Lung (tissue), 12 donors: ENCODE data around the gene INHBE. TPM values are rescaled to one million over a fixed set of nuclear protein-coding genes. Genes with fewer than 3 reads are reported as not detected.
A peak's percentile ranks its signal among the peaks of the same experiment; 100 is the strongest.

Experiments used
- ATAC-seq: fragments of 200-7000 bp; cut with Tn5 transposase; one replicate; pipeline ENCODE4 v1.9.1; 2020; ENCODE audit warnings: moderate number of reproducible peaks; ENCODE audit not compliant: insufficient read depth, low FRiP score
- DNase-seq, 3 donors: peaks; one replicate each; pipeline ENCODE4 v3.0.0-alpha.2; 2013 to 2017
- H3K27ac ChIP-seq, 2 donors: one replicate each; pipeline ENCODE4 v1.5.1; 2013; ENCODE audit warnings: mild to moderate bottlenecking in 2 of 2, moderate library complexity in 2 of 2, control low read depth in 1 of 2, inconsistent platforms in 1 of 2, low read depth in 1 of 2, low read length in 1 of 2
- H3K27me3 ChIP-seq, 3 donors: one replicate each; pipeline ENCODE4 v1.5.1; 2013; ENCODE audit warnings: low read length in 2 of 3; ENCODE audit not compliant: control insufficient read depth in 3 of 3, insufficient read depth in 3 of 3
- H3K36me3 ChIP-seq, 4 donors: one replicate each; pipeline ENCODE4 v1.5.1; 2013; ENCODE audit warnings: low read length in 4 of 4, mild to moderate bottlenecking in 1 of 4, moderate library complexity in 1 of 4; ENCODE audit not compliant: control insufficient read depth in 4 of 4, insufficient read depth in 4 of 4
- H3K4me1 ChIP-seq, 5 donors: one replicate each; pipeline ENCODE4 v1.5.1; 2013; ENCODE audit warnings: low read length in 5 of 5, mild to moderate bottlenecking in 2 of 5, moderate library complexity in 1 of 5; ENCODE audit not compliant: control insufficient read depth in 5 of 5, insufficient read depth in 5 of 5
- H3K4me3 ChIP-seq: one replicate; pipeline ENCODE4 v1.5.1; 2013; ENCODE audit warnings: mild to moderate bottlenecking, control low read depth, moderate library complexity
- H3K9ac ChIP-seq, 2 donors: one replicate each; pipeline ENCODE4 v1.5.1; 2013; ENCODE audit warnings: low read length in 2 of 2, control low read depth in 1 of 2; ENCODE audit not compliant: insufficient read depth in 1 of 2
- H3K9me3 ChIP-seq, 4 donors: one replicate each; pipeline ENCODE4 v1.5.1; 2013; ENCODE audit warnings: low read length in 3 of 4, mild to moderate bottlenecking in 1 of 4, moderate library complexity in 1 of 4; ENCODE audit not compliant: control insufficient read depth in 4 of 4, insufficient read depth in 3 of 4
- CTCF ChIP-seq: IDR thresholded peaks from 2 replicates; pipeline ENCODE4 v1.5.1; 2012; ENCODE audit warnings: mild to moderate bottlenecking; ENCODE audit errors: control extremely low read depth, extremely low read depth
- WGBS, 2 donors: extraction: QIAGEN DNeasy Blood & Tissue Kit; methylation state at CpG; one replicate each; pipeline ENCODE4 v1.1.7; 2013; 5-methylcytosine and 5-hydroxymethylcytosine counted together
- polyA plus RNA-seq, 2 donors: library from polyadenylated mRNA; stranded (reverse); fragments of 200-250 nt; gene quantifications; one replicate each; pipeline ENCODE4 v1.2.1, GENCODE V29; 2013
- total RNA-seq, 2 donors: library from RNA; depleted of rRNA in 1 of 2; stranded (reverse); fragments of >200 nt in 1 of 2; gene quantifications; one replicate each; pipeline ENCODE4 v1.2.1, GENCODE V29; 2014 to 2021
- donor health status: control.
- donor health status: control.
- donor health status: Bipolar disorder and iron deficiency.
- donor health status: healthy.
- donor health status: DM: yes; HTN: yes; CAD: no.

INHBE gene
- total and polyA plus RNA-seq, 4 donors, result 0.12 TPM; not detected in 3

DNA sequence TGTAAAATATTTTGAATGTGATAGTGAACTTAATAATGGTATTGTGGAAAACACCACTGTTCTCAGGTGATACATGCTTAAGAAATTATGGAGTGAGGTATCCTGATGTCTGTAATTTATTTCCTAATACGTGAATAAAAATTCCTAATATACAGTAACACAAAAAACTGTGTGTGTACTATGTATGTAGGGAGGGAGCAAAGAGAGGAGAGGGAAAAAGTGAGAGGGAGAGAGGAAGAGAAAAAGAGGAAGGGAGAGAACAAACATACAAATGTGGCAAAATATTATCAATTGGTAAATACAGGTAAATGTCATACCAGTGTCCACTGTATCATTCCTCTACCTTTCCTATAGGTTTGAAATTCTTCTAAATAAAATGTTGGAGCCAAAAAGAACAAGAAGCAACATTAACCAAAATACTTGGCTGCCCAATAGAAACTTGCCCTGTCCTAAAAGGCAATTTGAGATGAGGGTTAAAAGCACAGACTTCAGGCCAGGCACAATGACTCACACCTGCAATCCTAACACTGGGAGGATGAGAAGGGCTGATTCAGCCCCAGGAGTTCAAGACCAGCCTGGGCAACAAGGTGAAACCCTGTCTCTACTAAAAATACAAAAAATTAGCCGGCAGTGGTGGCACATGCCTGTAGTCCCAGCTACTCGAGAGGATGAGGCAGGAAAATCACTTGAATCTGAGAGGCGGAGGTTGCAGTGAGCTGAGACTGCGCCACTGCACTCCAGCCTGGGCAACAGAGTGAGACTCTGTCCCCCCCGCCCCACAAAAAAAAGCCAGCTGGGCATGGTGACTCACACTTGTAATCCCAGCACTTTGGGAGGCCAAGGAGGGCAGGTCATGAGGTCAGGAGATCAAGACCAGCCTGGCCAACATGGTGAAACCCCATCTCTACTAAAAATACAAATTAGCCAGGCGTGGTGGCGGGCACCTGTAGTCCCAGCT, 38.8 kb upstream of the INHBE start:
- no peak for ATAC-seq
- WGBS, 2 donors, result 92 to 97% methylated on average over 8 of the region's 8 CpGs

DNA sequence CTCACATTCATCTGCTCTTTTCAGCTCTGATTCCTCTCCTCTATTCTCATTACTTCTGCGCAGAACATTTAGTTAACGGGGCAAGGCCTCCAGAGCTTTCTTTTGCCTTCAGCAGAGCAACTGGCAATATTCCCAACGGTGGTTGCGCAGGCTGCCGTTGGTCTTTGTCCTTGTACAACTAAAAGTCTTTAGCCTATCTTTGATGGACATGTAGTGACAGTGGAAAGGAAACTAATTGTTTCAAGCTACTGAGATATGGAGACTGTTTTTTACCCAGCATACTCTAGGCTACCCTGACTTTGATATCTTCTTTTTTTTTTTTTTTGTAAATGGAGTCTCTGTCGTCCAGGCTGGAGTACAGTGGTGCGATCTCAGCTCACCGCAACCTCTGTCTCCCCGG, 36.9 kb upstream of the INHBE start:
- 91% methylated on average over 9 of the region's 9 CpGs for WGBS, 2 donors
- Histone ChIP-seq H3K36me3 (peaks cover 3 to 8% (median 8%) of the 10 kb centered on the region in 4 donors), H3K27me3 (no peaks in the 10 kb centered on the region), H3K27ac (peak overlapping the region in 1 of 2 donors; percentile 10), H3K4me3 (no peak overlapping the region), H3K9ac (no peak overlapping the region), H3K4me1 (peaks cover 0 to 11% (median 0%) of the 10 kb centered on the region in 5 donors), H3K9me3 (no peaks in the 10 kb centered on the region)
- no peak for TF ChIP-seq CTCF
- no peak for ATAC-seq
- DNase-seq, result no peak

More for the DNA sequence above, 38.8 kb upstream of the INHBE start:
- TF ChIP-seq CTCF, result no peak
- H3K4me3 ChIP-seq, result no peak overlapping the region
- peaks cover 2 to 4% (median 3%) of the 10 kb centered on the region in 4 donors for H3K36me3 ChIP-seq
- DNase-seq, result no peak
- H3K9me3 ChIP-seq, result no peaks in the 10 kb centered on the region
- H3K27me3 ChIP-seq, result no peaks in the 10 kb centered on the region
- no peak overlapping the region for H3K9ac ChIP-seq
- H3K27ac ChIP-seq, result no peak overlapping the region
- H3K4me1 ChIP-seq, result peaks cover 0 to 11% (median 0%) of the 10 kb centered on the region in 5 donors

GRCh38 chr12:57419495-57419894, 35.6 kb upstream of the INHBE start:
- Histone ChIP-seq H3K36me3 (peaks cover 3 to 10% (median 8%) of the 10 kb centered on the region in 4 donors), H3K27me3 (no peaks in the 10 kb centered on the region), H3K9ac (no peak overlapping the region), H3K4me3 (no peak overlapping the region), H3K27ac (no peak overlapping the region), H3K9me3 (no peaks in the 10 kb centered on the region), H3K4me1 (peaks cover 0 to 11% (median 0%) of the 10 kb centered on the region in 5 donors)
- ATAC-seq (no peak), DNase-seq (no peak)
- WGBS, 2 donors, result 94 to 99% methylated on average over 2 of the region's 2 CpGs
- no peak for TF ChIP-seq CTCF
